GM12872 (cell line): ENCODE measurements around the gene GSK3A.

Source experiments
- TF ChIP-seq, protein P1 (sequence below): IDR thresholded peaks from 3 replicates; pipeline ENCODE4 v1.5.1; 2011; ENCODE audit warnings: low read depth, mild to moderate bottlenecking, low read length, moderate library complexity; ENCODE audit not compliant: insufficient read depth

GSK3A gene

DNA sequence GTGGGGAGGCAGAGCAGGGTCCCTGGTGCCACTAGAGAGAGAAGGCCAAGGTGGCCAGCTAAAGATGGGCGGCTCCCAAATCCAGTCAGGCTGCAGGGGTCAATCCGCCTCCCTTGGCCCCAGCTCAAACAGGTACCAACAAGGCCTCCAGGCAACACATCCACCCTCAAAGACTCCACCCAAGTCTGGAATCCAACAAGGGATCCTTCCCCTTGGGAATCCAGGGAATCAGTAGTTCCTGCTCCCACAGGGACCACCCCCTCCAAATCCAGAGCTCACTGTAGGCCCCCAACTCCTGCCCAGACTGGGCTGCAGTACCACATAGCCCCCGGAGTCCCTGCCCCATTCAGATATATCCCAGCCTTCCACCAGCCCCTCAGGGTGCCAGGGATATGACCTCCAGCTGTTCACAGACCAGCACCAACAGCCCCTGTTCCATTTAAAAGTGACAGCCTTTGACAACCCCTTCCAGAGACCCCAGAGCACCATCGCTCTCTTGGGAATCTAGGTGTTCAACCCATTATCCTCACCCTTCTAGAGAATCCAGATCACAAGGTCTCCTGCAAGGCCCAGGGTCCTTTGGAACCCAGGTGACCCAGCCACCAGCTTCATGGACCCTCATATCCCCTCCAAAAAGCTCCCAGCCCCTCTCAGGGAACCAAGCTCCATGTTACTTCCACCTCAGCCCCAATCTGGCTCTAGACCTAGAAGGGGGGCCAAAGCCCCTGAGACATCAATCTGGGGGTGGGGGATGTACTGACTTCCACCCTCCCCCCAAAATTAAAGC, 9.4 kb upstream of the GSK3A start:
- TF ChIP-seq, protein P1, sequence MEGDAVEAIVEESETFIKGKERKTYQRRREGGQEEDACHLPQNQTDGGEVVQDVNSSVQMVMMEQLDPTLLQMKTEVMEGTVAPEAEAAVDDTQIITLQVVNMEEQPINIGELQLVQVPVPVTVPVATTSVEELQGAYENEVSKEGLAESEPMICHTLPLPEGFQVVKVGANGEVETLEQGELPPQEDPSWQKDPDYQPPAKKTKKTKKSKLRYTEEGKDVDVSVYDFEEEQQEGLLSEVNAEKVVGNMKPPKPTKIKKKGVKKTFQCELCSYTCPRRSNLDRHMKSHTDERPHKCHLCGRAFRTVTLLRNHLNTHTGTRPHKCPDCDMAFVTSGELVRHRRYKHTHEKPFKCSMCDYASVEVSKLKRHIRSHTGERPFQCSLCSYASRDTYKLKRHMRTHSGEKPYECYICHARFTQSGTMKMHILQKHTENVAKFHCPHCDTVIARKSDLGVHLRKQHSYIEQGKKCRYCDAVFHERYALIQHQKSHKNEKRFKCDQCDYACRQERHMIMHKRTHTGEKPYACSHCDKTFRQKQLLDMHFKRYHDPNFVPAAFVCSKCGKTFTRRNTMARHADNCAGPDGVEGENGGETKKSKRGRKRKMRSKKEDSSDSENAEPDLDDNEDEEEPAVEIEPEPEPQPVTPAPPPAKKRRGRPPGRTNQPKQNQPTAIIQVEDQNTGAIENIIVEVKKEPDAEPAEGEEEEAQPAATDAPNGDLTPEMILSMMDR, result no peak

DNA sequence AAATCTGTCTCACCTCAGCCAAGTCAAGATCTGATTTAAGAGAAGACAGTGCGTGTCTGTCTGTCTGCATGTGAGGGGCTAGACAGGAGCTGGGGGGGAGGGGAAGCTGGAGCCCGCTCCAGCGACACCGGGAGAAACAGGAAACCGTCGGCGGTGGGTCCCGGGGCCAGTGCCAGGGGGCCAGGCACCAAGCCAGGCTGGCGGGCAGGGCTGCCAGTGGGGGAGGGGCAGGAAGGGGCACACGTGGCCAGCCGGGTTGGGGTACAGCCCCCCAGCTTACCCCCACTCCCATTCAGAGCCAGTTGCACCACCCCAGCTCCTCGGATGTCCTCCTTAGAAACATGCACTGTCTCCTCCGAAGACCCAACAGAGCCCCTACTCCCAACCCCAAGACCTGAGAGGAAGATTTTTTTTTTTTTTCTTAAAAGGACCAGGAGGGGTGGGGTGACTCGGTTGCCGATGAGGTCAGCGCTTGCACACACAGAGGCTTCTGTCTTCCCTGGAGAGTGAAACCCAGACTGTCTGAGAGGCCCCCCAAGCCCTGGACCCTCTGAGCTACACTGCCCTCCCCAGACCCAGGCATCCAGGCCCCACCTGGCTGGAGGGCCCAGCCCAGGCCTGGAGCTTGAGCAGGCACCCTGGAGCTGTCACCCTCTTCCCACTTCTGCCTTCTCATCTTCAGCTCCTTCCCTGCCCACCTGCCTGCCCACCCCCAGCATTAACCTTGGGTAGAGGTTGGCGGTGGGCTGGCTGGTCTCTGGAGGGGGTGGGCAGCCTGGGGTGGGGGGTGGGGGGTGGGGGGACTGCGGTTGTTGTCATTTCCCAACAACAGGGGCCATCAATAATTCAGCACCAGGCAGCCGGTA, 8.5 kb upstream of the GSK3A start:
- TF ChIP-seq, protein P1, result no peak

DNA sequence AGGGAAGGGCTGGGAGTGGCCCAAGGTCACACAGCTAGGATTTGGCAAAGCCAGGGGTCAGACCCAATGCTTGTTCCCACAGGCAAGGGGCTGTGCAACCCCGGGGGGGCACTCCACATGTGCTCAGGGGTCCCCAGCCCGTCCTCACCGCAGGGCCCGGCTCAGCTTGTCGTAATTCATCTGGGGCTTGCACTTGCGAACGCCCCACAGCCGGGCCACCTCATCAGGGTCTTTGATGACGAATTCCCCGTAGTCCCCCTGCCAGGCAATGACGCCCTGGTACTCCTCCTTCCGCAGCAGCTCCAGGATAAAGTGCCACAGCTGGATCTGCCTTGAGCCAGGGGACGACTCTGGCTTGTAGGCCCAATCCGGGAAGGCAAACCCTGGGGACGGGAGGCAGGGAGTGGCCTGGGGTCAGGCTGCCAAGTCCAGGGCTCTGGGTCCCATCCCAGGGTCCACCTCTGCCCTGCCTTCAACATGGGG, 7.8 kb upstream of the GSK3A start:
- TF ChIP-seq, protein P1, result no peak

DNA sequence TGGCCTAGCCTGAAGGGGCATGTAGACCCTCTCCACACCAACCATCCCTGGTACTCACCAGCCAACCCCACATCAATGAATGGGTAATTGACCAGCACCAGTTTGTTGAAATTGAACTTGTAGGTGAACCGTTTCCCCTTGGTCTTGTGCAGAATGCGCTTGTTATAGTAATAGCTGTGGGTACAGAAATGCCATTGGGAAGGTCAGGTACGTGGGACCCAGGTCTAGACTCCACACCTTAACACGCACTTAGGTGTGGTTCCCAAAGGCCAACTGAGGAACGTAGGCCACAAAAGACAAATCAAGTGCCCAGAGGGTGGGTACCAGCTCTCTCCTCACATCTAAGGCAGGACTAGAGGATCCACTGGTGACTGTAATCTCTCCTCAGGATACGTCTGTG, 7.4 kb upstream of the GSK3A start:
- TF ChIP-seq, protein P1, result no peak

DNA sequence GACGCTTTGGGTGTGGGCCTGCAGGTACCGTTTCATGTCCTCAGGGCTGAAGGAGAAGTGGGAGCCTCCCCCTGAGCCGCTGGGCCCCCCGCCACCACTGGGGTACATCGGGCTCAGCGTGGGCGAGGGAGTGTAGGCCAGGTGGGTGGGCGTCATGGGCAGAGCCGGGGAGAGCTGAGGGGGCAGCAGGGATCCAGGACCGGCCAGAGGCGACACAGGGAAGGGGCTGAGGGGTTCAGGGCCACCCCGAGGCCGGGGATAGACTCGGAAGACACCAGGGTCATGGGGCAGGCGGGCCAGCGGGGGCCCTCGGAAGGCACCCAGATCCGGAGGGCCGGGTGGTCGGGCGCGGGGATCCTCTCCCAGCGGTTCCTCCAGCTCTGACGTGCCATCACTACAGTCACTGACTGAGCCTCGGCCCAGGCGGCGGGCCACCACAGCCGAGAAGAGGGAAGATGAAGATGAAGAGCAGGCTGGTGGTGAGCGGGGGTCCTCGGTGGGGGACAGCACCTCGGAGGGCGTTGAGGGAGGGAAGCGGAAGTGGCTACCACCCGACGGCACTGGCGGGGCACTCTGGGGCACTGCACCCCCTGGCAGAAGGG, 6.8 kb upstream of the GSK3A start:
- TF ChIP-seq, protein P1, result no peak

DNA sequence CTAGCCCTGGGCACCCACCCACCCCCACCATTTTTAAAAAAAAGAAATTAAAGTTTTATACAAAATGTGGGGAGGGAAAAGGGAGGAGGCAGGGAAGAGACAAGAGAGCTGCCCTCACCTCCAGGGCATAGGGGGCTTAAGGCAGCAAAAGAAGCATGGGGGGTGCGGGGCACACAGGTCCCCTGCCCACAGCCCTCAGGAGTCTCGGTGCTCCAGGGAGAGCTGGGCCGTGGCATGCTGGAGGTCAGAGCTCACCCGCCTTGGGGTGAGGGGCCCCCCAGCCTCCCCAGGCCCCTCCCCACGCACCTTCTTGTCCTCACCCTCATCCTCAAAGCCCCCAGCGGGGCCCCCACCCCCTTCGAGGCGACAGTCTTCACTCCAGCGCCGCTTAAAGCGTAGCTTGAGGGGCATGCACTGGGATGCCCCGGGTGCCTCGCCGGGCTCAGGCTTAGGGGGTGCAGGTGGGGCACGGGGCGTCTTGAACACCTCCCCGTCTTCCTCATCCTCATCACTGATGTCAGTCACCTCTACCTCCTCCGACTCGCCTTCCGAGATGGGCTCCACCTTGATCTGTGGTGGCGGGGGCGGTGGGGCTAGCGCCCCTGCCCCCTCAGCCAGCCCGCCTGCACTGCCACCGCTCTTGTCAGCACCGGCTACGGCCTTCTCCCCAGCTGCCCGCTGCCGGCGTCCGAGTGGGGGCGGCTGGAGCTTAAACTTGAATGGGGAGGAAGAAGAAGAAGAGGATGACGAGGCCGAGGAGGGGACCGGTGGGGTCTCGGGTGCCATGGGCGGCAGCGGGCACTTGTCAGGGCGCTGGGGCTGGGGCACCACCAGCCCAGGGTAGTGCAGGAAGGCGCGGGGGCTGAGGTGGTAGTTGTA, 6.1 kb upstream of the GSK3A start:
- TF ChIP-seq, protein P1, result no peak
